ENCODE data around the gene EXOC4. TPM values are rescaled to one million over a fixed set of nuclear protein-coding genes. Genes with fewer than 3 reads are reported as not detected.

EXOC4 gene
- total RNA-seq, 4 donors from 2014 or later, result 60.0 to 187 (median 80.1) TPM

- no peak overlapping the region for H3K27ac ChIP-seq
- TF ChIP-seq POLR2A (IDR thresholded peaks at IDR 0.05) (no peak), CTCF (IDR thresholded peaks at IDR 0.05) (no peak), POLR2AphosphoS5 (IDR thresholded peaks at IDR 0.05) (no peak), EP300 (IDR thresholded peaks at IDR 0.05) (no peak)
- H3K36me3 ChIP-seq, result peaks cover 8% of the 10 kb centered on the region
- H3K4me1 ChIP-seq, result no peaks in the 10 kb centered on the region
- H3K4me3 ChIP-seq, result no peak overlapping the region
- 85% methylated on average over 2 of the region's 2 CpGs for WGBS
- H3K27me3 ChIP-seq, result no peaks in the 10 kb centered on the region
- no peak for DNase-seq (ENCODE audit: low spot score in 2 of 2)
- no peaks in the 10 kb centered on the region for H3K9me3 ChIP-seq
These were observed 682.1 kb downstream of the EXOC4 start for GRCh38 chr7:133934977-133935330.

GRCh38 chr7:133936074-133936473 is 683.2 kb downstream of the EXOC4 start:
- whole genome bisulfite sequencing, result 80% methylated on average over 7 of the region's 7 CpGs
- Histone ChIP-seq H3K27me3 (no peaks in the 10 kb centered on the region), H3K4me1 (no peaks in the 10 kb centered on the region), H3K27ac (no peak overlapping the region), H3K4me3 (no peak overlapping the region), H3K9me3 (no peaks in the 10 kb centered on the region), H3K36me3 (peaks cover 8% of the 10 kb centered on the region)
- no peak for DNase-seq (ENCODE audit: low spot score in 2 of 2)
- no peak for TF ChIP-seq POLR2A (IDR thresholded peaks at IDR 0.05)

GRCh38 chr7:133937786-133938185 is 684.9 kb downstream of the EXOC4 start:
- H3K27me3 ChIP-seq, result no peaks in the 10 kb centered on the region
- TF ChIP-seq POLR2AphosphoS5 (IDR thresholded peaks at IDR 0.05) (no peak), CTCF (IDR thresholded peaks at IDR 0.05) (no peak), EP300 (IDR thresholded peaks at IDR 0.05) (no peak), POLR2A (IDR thresholded peaks at IDR 0.05) (no peak)
- WGBS, result 94% methylated on average over 6 of the region's 6 CpGs

GRCh38 chr7:133940368-133940767 is 687.5 kb downstream of the EXOC4 start:
- 91% methylated on average over 1 of the region's 1 CpG for WGBS
- H3K4me3 ChIP-seq, result no peak overlapping the region

More at GRCh38 chr7:133937786-133938185, 684.9 kb downstream of the EXOC4 start:
- Histone ChIP-seq H3K27ac (no peak overlapping the region), H3K4me1 (no peaks in the 10 kb centered on the region), H3K9me3 (no peaks in the 10 kb centered on the region), H3K36me3 (peaks cover 11% of the 10 kb centered on the region), H3K4me3 (no peak overlapping the region)
- no peak for DNase-seq (ENCODE audit: low spot score in 2 of 2)

GRCh38 chr7:133941496-133941895 is 688.6 kb downstream of the EXOC4 start:
- no peak for DNase-seq (ENCODE audit: low spot score in 2 of 2)
- 73% methylated on average over 2 of the region's 2 CpGs for WGBS
- H3K27me3 ChIP-seq, result no peaks in the 10 kb centered on the region
- TF ChIP-seq EP300 (IDR thresholded peaks at IDR 0.05), result no peak
- no peak for TF ChIP-seq POLR2A (IDR thresholded peaks at IDR 0.05)
- no peak for TF ChIP-seq POLR2AphosphoS5 (IDR thresholded peaks at IDR 0.05)
- no peak for TF ChIP-seq CTCF (IDR thresholded peaks at IDR 0.05)
- peaks cover 11% of the 10 kb centered on the region for H3K36me3 ChIP-seq
- H3K9me3 ChIP-seq, result no peaks in the 10 kb centered on the region
- H3K27ac ChIP-seq, result no peak overlapping the region
- no peak overlapping the region for H3K4me3 ChIP-seq
- no peaks in the 10 kb centered on the region for H3K4me1 ChIP-seq

More at GRCh38 chr7:133940368-133940767, 687.5 kb downstream of the EXOC4 start:
- no peak for DNase-seq (ENCODE audit: low spot score in 2 of 2)
- no peak for TF ChIP-seq POLR2AphosphoS5 (IDR thresholded peaks at IDR 0.05)
- peaks cover 11% of the 10 kb centered on the region for H3K36me3 ChIP-seq
- H3K9me3 ChIP-seq, result no peaks in the 10 kb centered on the region
- H3K27me3 ChIP-seq, result no peaks in the 10 kb centered on the region
- H3K4me1 ChIP-seq, result no peaks in the 10 kb centered on the region
- H3K27ac ChIP-seq, result no peak overlapping the region

- no peaks in the 10 kb centered on the region for H3K4me1 ChIP-seq
- TF ChIP-seq POLR2A (IDR thresholded peaks at IDR 0.05) (no peak), CTCF (IDR thresholded peaks at IDR 0.05) (no peak), POLR2AphosphoS5 (IDR thresholded peaks at IDR 0.05) (no peak), EP300 (IDR thresholded peaks at IDR 0.05) (no peak)
- peaks cover 3% of the 10 kb centered on the region for H3K36me3 ChIP-seq
- no peaks in the 10 kb centered on the region for H3K27me3 ChIP-seq
- 86% methylated on average over 5 of the region's 5 CpGs for WGBS
- H3K27ac ChIP-seq, result no peak overlapping the region
- DNase-seq (ENCODE audit: low spot score in 2 of 2), result no peak
- no peak overlapping the region for H3K4me3 ChIP-seq
- H3K9me3 ChIP-seq, result no peaks in the 10 kb centered on the region
These were observed 692.6 kb downstream of the EXOC4 start for GRCh38 chr7:133945497-133945896.
